HCT116 (cell line): ENCODE results near the gene CALHM3. TPM values are rescaled to one million over a fixed set of nuclear protein-coding genes. Genes with fewer than 3 reads are reported as not detected.
A peak's percentile ranks its signal among the peaks of the same experiment; 100 is the strongest.
"Not testable (repeated sequence)": the region's sequence is repeated elsewhere in the genome, so short reads cannot be mapped to it uniquely, and the experiment has no call there.

ENCODE experiments used
- ATAC-seq: fragments of 200-7000 bp; cut with Tn5 transposase; 2 replicates; pipeline ENCODE4 v1.9.1; 2020; ENCODE audit warnings: mild to moderate bottlenecking, moderate library complexity
- BruUV-seq: library from RNA; stranded (reverse); fragments of 400-500 nt; replicated peaks from 2 replicates; lab custom pipeline; 2021; lab: Mats Ljungman, UMichigan
- CTCF ChIA-PET: fragments of 300-600 bp; sonication (Branson Sonifier 250); formaldehyde crosslinking; loops from one replicate; lab custom pipeline; 2021; ENCODE audit warnings: antibody characterized with exemption; lab: Charles Lee
- POLR2A ChIA-PET: fragments of 300-600, 350-600 bp; sonication (Branson Sonifier 250); formaldehyde crosslinking; loops from one replicate; lab custom pipeline; 2021; ENCODE audit warnings: antibody characterized with exemption; lab: Charles Lee
- RAD21 ChIA-PET, 2 experiments: fragments of 300-600 bp; sonication (Branson Sonifier 250); formaldehyde crosslinking; loops; one replicate each; lab custom pipeline; 2023; ENCODE audit warnings: low total read pairs in 2 of 2; ENCODE audit not compliant: uncharacterized antibody in 2 of 2, unreplicated experiment in 2 of 2, low non-redundant PET in 1 of 2; lab: Charles Lee
- DNase-seq: peaks from one replicate; pipeline ENCODE4 v3.0.0-alpha.2; 2010; ENCODE audit warnings: low read depth, low spot score
- H2AFZ ChIP-seq: fragments of 200-600 bp; shearing (Covaris generic), sonication (generic); 2 replicates; pipeline ENCODE4 v1.6.1; 2017; ENCODE audit warnings: low read depth, mixed run types, mixed read lengths, antibody characterized with exemption, low read length; ENCODE audit not compliant: poor library complexity, severe bottlenecking
- H3K27ac ChIP-seq: 2 replicates; pipeline ENCODE4 v1.5.1; 2012; ENCODE audit warnings: low read depth, low read length
- H3K27me3 ChIP-seq: fragments of 200-600 bp; sonication (generic); 2 replicates; pipeline ENCODE4 v1.6.1; 2016; ENCODE audit warnings: mixed run types, low read length, mixed read lengths; ENCODE audit not compliant: insufficient read depth
- H3K36me3 ChIP-seq, 2 experiments: fragments of 200-500 bp in 1 of 2; fragments of 200-600 bp in 1 of 2; sonication (Bioruptor generic) in 1 of 2; sonication (generic) in 1 of 2; 2 replicates each; pipeline versions ENCODE4 v1.5.1 to v1.6.1; 2014 to 2016; ENCODE audit warnings: low read length in 2 of 2, inconsistent platforms in 1 of 2, mixed read lengths in 1 of 2, mixed run types in 1 of 2; ENCODE audit not compliant: insufficient read depth in 2 of 2, control insufficient read depth in 1 of 2
- H3K4me1 ChIP-seq, 2 experiments: fragments of 200-600 bp in 1 of 2; sonication (generic) in 1 of 2; 2 replicates each; pipeline versions ENCODE4 v1.5.1 to v1.6.1; 2012 to 2017; ENCODE audit warnings: low read length in 2 of 2, inconsistent platforms in 1 of 2, mild to moderate bottlenecking in 1 of 2, mixed read lengths in 1 of 2, mixed run types in 1 of 2, moderate library complexity in 1 of 2; ENCODE audit not compliant: insufficient read depth in 2 of 2, control insufficient read depth in 1 of 2
- H3K4me2 ChIP-seq: fragments of 200-600 bp; sonication (generic); 2 replicates; pipeline ENCODE4 v1.6.1; 2017; ENCODE audit warnings: mixed run types, low read length, mixed read lengths
- H3K4me3 ChIP-seq, 2 experiments: fragments of 200-600 bp in 1 of 2; sonication (generic) in 1 of 2; replicated peaks in 1 of 2; 2 replicates each; pipeline ENCODE4 v1.5.1; 2011 to 2016; ENCODE audit warnings: low read length in 2 of 2, control low read depth in 1 of 2, low read depth in 1 of 2, mild to moderate bottlenecking in 1 of 2, mixed read lengths in 1 of 2, mixed run types in 1 of 2
- H3K79me2 ChIP-seq: fragments of 200-600 bp; sonication (generic); 2 replicates; pipeline ENCODE4 v1.6.1; 2017; ENCODE audit warnings: mild to moderate bottlenecking, mixed run types, low read length, moderate library complexity, mixed read lengths; ENCODE audit not compliant: insufficient read depth
- H3K9ac ChIP-seq: fragments of 200-600 bp; sonication (generic); 2 replicates; pipeline ENCODE4 v1.6.1; 2016; ENCODE audit warnings: low read length, mixed read lengths
- H3K9me2 ChIP-seq: fragments of 200-600 bp; sonication (generic), shearing (Covaris generic); 2 replicates; pipeline ENCODE4 v1.6.1; 2017; ENCODE audit warnings: mixed run types, mild to moderate bottlenecking, moderate library complexity; ENCODE audit not compliant: insufficient read depth
- H3K9me3 ChIP-seq, 2 experiments: fragments of 200-500 bp in 1 of 2; fragments of 200-600 bp in 1 of 2; sonication (Bioruptor generic) in 1 of 2; sonication (generic) in 1 of 2; 2 replicates each; pipeline ENCODE4 v1.6.1; 2014 to 2017; ENCODE audit warnings: low read length in 2 of 2, mixed read lengths in 2 of 2, inconsistent platforms in 1 of 2, low read depth in 1 of 2, mild to moderate bottlenecking in 1 of 2, mixed run types in 1 of 2, moderate library complexity in 1 of 2; ENCODE audit not compliant: control insufficient read depth in 1 of 2, insufficient read depth in 1 of 2
- H4K20me1 ChIP-seq: fragments of 200-600 bp; sonication (generic), shearing (Covaris generic); 2 replicates; pipeline ENCODE4 v1.6.1; 2017; ENCODE audit warnings: mixed run types, mild to moderate bottlenecking, moderate library complexity; ENCODE audit not compliant: insufficient read depth
- ELF1 ChIP-seq: IDR thresholded peaks from 2 replicates; pipeline ENCODE4 v1.6.1; 2012; ENCODE audit warnings: low read depth, borderline replicate concordance
- FOSL1 ChIP-seq: IDR thresholded peaks from 2 replicates; pipeline ENCODE4 v1.6.1; 2012; ENCODE audit warnings: low read depth
- POLR2AphosphoS5 ChIP-seq: IDR thresholded peaks from 2 replicates; pipeline ENCODE4 v1.6.1; 2011; ENCODE audit warnings: mild to moderate bottlenecking, low read depth, low read length, moderate library complexity
- SP1 ChIP-seq: IDR thresholded peaks from 2 replicates; pipeline ENCODE4 v1.6.1; 2012; ENCODE audit warnings: low read depth
- TCF7L2 ChIP-seq: IDR thresholded peaks from 2 replicates; pipeline ENCODE4 v1.7.0; 2011; ENCODE audit warnings: borderline replicate concordance, inconsistent platforms; ENCODE audit not compliant: insufficient read depth, insufficient read length; ENCODE audit errors: extremely low read depth
- YY1 ChIP-seq: IDR thresholded peaks from 2 replicates; pipeline ENCODE4 v1.6.1; 2011; ENCODE audit warnings: low read length, low read depth, moderate library complexity, mild to moderate bottlenecking; ENCODE audit not compliant: insufficient replicate concordance; ENCODE audit errors: extremely low read depth
- ZNF274 ChIP-seq: fragments of 200-500 bp; sonication (Bioruptor generic); IDR thresholded peaks from 2 replicates; pipeline ENCODE4 v1.6.1; 2014; ENCODE audit warnings: mild to moderate bottlenecking, low read depth, low read length, inconsistent platforms
- intact Hi-C: fragments of 100-400 bp; cut with micrococcal nuclease; formaldehyde crosslinking; loops from 2 replicates; pipeline ENCODE4 v1.10.0; 2022
- total RNA-seq: library from RNA; stranded (reverse); gene quantifications from one replicate; pipeline ENCODE4 v1.2.1, GENCODE V29; 2021; ENCODE audit not compliant: unreplicated experiment
- TF ChIP-seq, protein P1 (sequence below): IDR thresholded peaks from 2 replicates; pipeline ENCODE4 v1.6.1; 2012
- TF ChIP-seq, protein P2 (sequence below), 3 experiments: fragments of 200-600 bp in 1 of 3; sonication (generic) in 1 of 3; IDR thresholded peaks in 2 of 3; conservative IDR thresholded peaks in 1 of 3; 2 replicates each; pipeline ENCODE4 v1.5.1; 2012 to 2017; ENCODE audit warnings: low read depth in 2 of 3, low read length in 2 of 3, antibody characterized with exemption in 1 of 3, borderline replicate concordance in 1 of 3, control low read depth in 1 of 3, mild to moderate bottlenecking in 1 of 3, mixed read lengths in 1 of 3, mixed run types in 1 of 3, moderate library complexity in 1 of 3; ENCODE audit not compliant: insufficient read depth in 1 of 3

Gene CALHM3
- total RNA-seq, 1 experiment from 2014 or later, result 0.49 TPM

DNA sequence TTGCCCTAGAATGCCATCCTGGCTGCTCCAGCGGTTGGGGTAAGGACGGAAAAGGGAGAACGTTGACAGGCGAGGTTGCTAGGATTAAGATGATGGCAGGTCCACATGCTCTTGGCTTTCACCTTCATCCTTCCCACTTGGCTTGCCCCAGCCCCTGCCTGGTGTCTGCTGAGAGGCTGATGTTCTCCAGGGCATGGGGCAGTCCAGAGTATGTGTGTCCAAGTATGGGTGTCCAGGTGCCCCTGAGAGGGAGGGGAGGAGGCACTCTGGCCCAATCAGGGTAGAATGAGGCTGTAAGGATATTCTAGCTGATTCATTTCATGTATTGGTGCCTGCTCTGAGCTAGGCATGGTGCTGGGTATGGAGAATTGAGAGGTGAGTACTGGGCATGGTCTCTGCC lies 27.0 kb upstream of the CALHM3 start:
- Histone ChIP-seq H3K4me1 (peaks cover 11 to 19% of the 10 kb centered on the region in 2 experiments), H3K9ac (no peak overlapping the region), H3K9me2 (no peaks in the 10 kb centered on the region), H3K27me3 (no peaks in the 10 kb centered on the region), H4K20me1 (no peaks in the 10 kb centered on the region), H3K79me2 (no peaks in the 10 kb centered on the region), H3K9me3 (no peaks in the 10 kb centered on the region), H3K36me3 (no peaks in the 10 kb centered on the region), H3K27ac (no peak overlapping the region), H3K4me3 (no peak overlapping the region), H2AFZ (no peak overlapping the region), H3K4me2 (no peak overlapping the region)
- TF ChIP-seq, protein P1, sequence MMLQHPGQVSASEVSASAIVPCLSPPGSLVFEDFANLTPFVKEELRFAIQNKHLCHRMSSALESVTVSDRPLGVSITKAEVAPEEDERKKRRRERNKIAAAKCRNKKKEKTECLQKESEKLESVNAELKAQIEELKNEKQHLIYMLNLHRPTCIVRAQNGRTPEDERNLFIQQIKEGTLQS, result no peak
- TF ChIP-seq SP1 (no peak), FOSL1 (no peak)
- TF ChIP-seq, protein P2, sequence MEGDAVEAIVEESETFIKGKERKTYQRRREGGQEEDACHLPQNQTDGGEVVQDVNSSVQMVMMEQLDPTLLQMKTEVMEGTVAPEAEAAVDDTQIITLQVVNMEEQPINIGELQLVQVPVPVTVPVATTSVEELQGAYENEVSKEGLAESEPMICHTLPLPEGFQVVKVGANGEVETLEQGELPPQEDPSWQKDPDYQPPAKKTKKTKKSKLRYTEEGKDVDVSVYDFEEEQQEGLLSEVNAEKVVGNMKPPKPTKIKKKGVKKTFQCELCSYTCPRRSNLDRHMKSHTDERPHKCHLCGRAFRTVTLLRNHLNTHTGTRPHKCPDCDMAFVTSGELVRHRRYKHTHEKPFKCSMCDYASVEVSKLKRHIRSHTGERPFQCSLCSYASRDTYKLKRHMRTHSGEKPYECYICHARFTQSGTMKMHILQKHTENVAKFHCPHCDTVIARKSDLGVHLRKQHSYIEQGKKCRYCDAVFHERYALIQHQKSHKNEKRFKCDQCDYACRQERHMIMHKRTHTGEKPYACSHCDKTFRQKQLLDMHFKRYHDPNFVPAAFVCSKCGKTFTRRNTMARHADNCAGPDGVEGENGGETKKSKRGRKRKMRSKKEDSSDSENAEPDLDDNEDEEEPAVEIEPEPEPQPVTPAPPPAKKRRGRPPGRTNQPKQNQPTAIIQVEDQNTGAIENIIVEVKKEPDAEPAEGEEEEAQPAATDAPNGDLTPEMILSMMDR (IDR thresholded peaks at IDR 0.05 in 2 of 3, conservative IDR thresholded peaks at IDR 0.05 in 1 of 3; ENCODE audit: borderline replicate concordance in 1 of 3, insufficient read depth in 1 of 3, low read depth in 2 of 3, low read length in 2 of 3), result no peak
- intact Hi-C loops, result loop anchor here (2.0 kb wide), 2 partner anchors 59 to 87 kb away; no protein-coding TSS in a partner anchor
- ChIA-PET CTCF (interaction anchor here (1.5 kb wide), 1 partner anchor 21 kb away, joined by 5 read pairs; no protein-coding TSS in a partner anchor), POLR2A (no interaction called here), RAD21 (no interaction called here)
- DNase-seq (no peak), ATAC-seq (no peak)
- BruUV-seq, result no TSS peak

DNA sequence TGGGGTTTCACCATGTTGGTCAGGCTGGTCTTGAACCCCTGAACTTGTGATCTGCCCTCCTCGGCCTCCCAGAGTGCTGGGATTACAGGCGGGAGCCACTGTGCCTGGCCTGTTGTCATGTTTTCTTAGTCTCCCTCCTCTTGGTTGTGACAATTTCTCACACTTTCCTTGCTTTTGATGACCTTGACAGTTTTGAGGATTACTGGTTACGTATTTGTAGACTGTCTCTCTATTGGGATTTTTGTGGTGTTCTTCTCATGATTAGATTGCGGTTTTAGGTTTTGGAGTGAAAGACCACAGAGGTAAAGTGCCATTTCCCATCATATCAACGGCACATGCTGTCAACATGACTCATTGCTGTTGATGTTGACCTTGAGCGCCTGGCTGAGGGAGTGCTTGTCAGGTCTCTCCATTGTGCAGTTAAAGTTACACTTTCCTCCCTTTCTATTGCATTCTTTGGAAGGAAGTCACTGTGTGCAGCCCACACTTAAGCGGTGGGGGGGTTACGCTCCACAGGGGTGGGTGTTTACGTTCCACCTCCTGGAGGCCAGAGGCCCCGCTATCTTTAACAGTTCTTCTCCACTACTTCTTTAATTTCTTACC lies 25.2 kb upstream of the CALHM3 start:
- H2AFZ ChIP-seq, result peak overlapping the region; percentile 85
- intact Hi-C loops, result no loop called here
- BruUV-seq, result no TSS peak
- H3K4me2 ChIP-seq, result peak overlapping the region; percentile 57
- H3K4me3 ChIP-seq, result no peak overlapping the region
- H3K36me3 ChIP-seq, result no peaks in the 10 kb centered on the region
- ChIA-PET CTCF (interaction anchor here (0.9 to 1.4 kb wide), 2 partner anchors 14 to 60 kb away, joined by 3 read pairs; no protein-coding TSS in a partner anchor), POLR2A (interaction anchor here (0.7 to 1.8 kb wide), 4 partner anchors 12 to 617 kb away, joined by 3 to 5 read pairs (median 4); no protein-coding TSS in a partner anchor), RAD21 (no interaction called here)
- H3K9ac ChIP-seq, result 0 out of 2 replicates have a peak overlapping the region, but pooled peaks have one; percentile 15
- peaks cover 11 to 19% of the 10 kb centered on the region in 2 experiments for H3K4me1 ChIP-seq
- no peak overlapping the region for H3K27ac ChIP-seq
- H3K27me3 ChIP-seq, result no peaks in the 10 kb centered on the region
- ATAC-seq (peak; percentile 83), DNase-seq (peak; percentile 61)
- TF ChIP-seq TCF7L2, result peak; percentile 79
- TF ChIP-seq POLR2AphosphoS5, result peak; percentile 29; the same call in 1 of the 2 replicates
- TF ChIP-seq YY1, result no peak
- no peak for TF ChIP-seq ZNF274
- no peak for TF ChIP-seq ELF1
- no peaks in the 10 kb centered on the region for H3K9me3 ChIP-seq
- H3K79me2 ChIP-seq, result no peaks in the 10 kb centered on the region
- H3K9me2 ChIP-seq, result no peaks in the 10 kb centered on the region
- H4K20me1 ChIP-seq, result no peaks in the 10 kb centered on the region

DNA sequence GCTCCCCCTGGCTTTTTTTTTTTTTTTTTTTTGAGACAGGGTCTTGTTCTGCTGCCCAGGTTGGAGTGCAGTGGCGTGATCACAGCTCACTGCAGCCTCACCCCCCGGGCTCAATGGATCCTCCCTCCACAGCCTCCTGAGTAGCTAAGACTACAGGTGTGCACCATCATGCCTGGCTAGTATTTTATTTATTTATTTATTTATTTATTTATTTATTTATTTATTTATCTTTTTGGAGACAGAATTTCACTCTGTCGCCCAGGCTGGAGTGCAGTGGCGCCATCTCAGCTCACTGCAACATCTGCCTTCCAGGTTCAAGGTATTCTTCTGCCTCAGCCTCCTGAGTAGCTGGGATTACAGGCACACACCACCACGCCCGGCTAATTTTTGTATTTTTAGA lies 24.7 kb upstream of the CALHM3 start:
- CTCF ChIA-PET, result interaction anchor here (1.4 kb wide), 2 partner anchors 17 to 61 kb away, joined by 3 to 5 read pairs; no protein-coding TSS in a partner anchor
- H3K27ac ChIP-seq, H4K20me1 ChIP-seq: not testable (repeated sequence)

More for the DNA sequence above, 24.7 kb upstream of the CALHM3 start:
- Histone ChIP-seq H3K4me1 (peaks cover 11 to 19% of the 10 kb centered on the region in 2 experiments), H3K4me2 (peak overlapping the region; percentile 57), H2AFZ (peak overlapping the region; percentile 85)
- H3K9me3 ChIP-seq, H3K9ac ChIP-seq, H3K4me3 ChIP-seq, ATAC-seq, BruUV-seq, H3K27me3 ChIP-seq, H3K79me2 ChIP-seq, intact Hi-C loops, H3K36me3 ChIP-seq, H3K9me2 ChIP-seq, DNase-seq, RAD21 ChIA-PET: not testable (repeated sequence)
- POLR2A ChIA-PET, result interaction anchor here (1.6 to 1.8 kb wide), 2 partner anchors 11 to 14 kb away, joined by 4 to 5 read pairs; no protein-coding TSS in a partner anchor
